SK-N-SH (cell line): ENCODE measurements around the gene SEZ6L. TPM values are rescaled to one million over a fixed set of nuclear protein-coding genes. Genes with fewer than 3 reads are reported as not detected.

Experiments used
- CTCF ChIA-PET: fragments of 300-600, 350-600 bp; formaldehyde crosslinking; extraction: SDS; loops from one replicate; lab custom pipeline; 2021; lab: Yijun Ruan, JAX
- POLR2A ChIA-PET: fragments of 350-600 bp; sonication (Branson Sonifier 250); formaldehyde crosslinking; extraction: SDS; loops from one replicate; lab custom pipeline; 2020; ENCODE audit warnings: antibody characterized with exemption, inconsistent platforms; lab: Yijun Ruan, JAX
- DNase-seq: peaks from one replicate; pipeline ENCODE4 v3.0.0; 2012
- H2AFZ ChIP-seq: fragments of 200-600 bp; sonication (generic); 2 replicates; pipeline ENCODE4 v1.8.1; 2016; ENCODE audit warnings: antibody characterized with exemption, mild to moderate bottlenecking, low read depth
- H3F3A ChIP-seq: fragments of 200-600 bp; sonication (generic); replicated peaks from 2 replicates; pipeline ENCODE3; 2016; ENCODE audit warnings: antibody characterized with exemption, mild to moderate bottlenecking; ENCODE audit not compliant: insufficient read depth
- H3K27ac ChIP-seq, 2 experiments: fragments of 200-500 bp in 1 of 2; fragments of 200-600 bp in 1 of 2; sonication (Bioruptor generic) in 1 of 2; sonication (generic), shearing (Covaris generic) in 1 of 2; 2 replicates each; pipeline versions ENCODE4 v1.5.1 to v1.6.1; 2014 to 2016; ENCODE audit warnings: low read depth in 2 of 2, inconsistent platforms in 1 of 2, low read length in 1 of 2, mild to moderate bottlenecking in 1 of 2, mixed read lengths in 1 of 2
- H3K27me3 ChIP-seq: fragments of 200-600 bp; sonication (generic), shearing (Covaris generic); 2 replicates; pipeline ENCODE4 v1.6.1; 2016; ENCODE audit warnings: mixed run types; ENCODE audit not compliant: insufficient read depth
- H3K36me3 ChIP-seq, 2 experiments: fragments of 200-500 bp in 1 of 2; fragments of 200-600 bp in 1 of 2; sonication (Bioruptor generic) in 1 of 2; sonication (generic) in 1 of 2; replicated peaks in 1 of 2; 2 replicates each; pipeline versions ENCODE3 to v1.5.1; 2014 to 2016; ENCODE audit warnings: low read length in 1 of 2, mild to moderate bottlenecking in 1 of 2; ENCODE audit not compliant: insufficient read depth in 2 of 2, control insufficient read depth in 1 of 2
- H3K4me1 ChIP-seq, 2 experiments: fragments of 200-500 bp in 1 of 2; fragments of 200-600 bp in 1 of 2; sonication (Bioruptor generic) in 1 of 2; sonication (generic), shearing (Covaris generic) in 1 of 2; 2 replicates each; pipeline versions ENCODE4 v1.5.1 to v1.6.1; 2014 to 2016; ENCODE audit warnings: low read depth in 1 of 2, low read length in 1 of 2, mixed run types in 1 of 2; ENCODE audit not compliant: insufficient read depth in 2 of 2, control insufficient read depth in 1 of 2
- H3K4me2 ChIP-seq: fragments of 200-600 bp; sonication (generic), shearing (Covaris generic); 2 replicates; pipeline ENCODE4 v1.6.1; 2017; ENCODE audit warnings: mixed run types
- H3K4me3 ChIP-seq, 2 experiments: fragments of 200-500 bp in 1 of 2; fragments of 200-600 bp in 1 of 2; sonication (Bioruptor generic) in 1 of 2; sonication (generic), shearing (Covaris generic) in 1 of 2; 2 replicates each; pipeline versions ENCODE4 v1.5.1 to v1.8.1; 2014 to 2016; ENCODE audit warnings: low read depth in 2 of 2, inconsistent platforms in 1 of 2, low read length in 1 of 2, mild to moderate bottlenecking in 1 of 2, mixed read lengths in 1 of 2, moderate library complexity in 1 of 2
- H3K79me2 ChIP-seq: fragments of 200-600 bp; sonication (generic); 2 replicates; pipeline ENCODE4 v1.8.1; 2017; ENCODE audit warnings: mild to moderate bottlenecking; ENCODE audit not compliant: insufficient read depth
- H3K9ac ChIP-seq: fragments of 200-600 bp; sonication (generic); 2 replicates; pipeline ENCODE4 v1.6.1; 2017; ENCODE audit warnings: mixed run types
- H3K9me2 ChIP-seq: fragments of 200-600 bp; sonication (generic); 2 replicates; pipeline ENCODE4 v1.6.1; 2017; ENCODE audit warnings: mixed run types
- H3K9me3 ChIP-seq: fragments of 200-600 bp; sonication (generic); 2 replicates; pipeline ENCODE4 v1.6.1; 2017; ENCODE audit warnings: mixed run types, mild to moderate bottlenecking, moderate library complexity
- H4K20me1 ChIP-seq: fragments of 200-600 bp; sonication (generic); 2 replicates; pipeline ENCODE4 v1.6.1; 2017; ENCODE audit warnings: mild to moderate bottlenecking, mixed run types; ENCODE audit not compliant: insufficient read depth
- EZH2phosphoT487 ChIP-seq: fragments of 200-600 bp; sonication (generic); IDR thresholded peaks from 2 replicates; pipeline ENCODE4 v1.6.1; 2017; ENCODE audit warnings: low read depth, mixed run types, mild to moderate bottlenecking, antibody characterized with exemption, moderate library complexity, borderline replicate concordance
- FOSL2 ChIP-seq: IDR thresholded peaks from 2 replicates; pipeline ENCODE4 v1.4.0; 2012; ENCODE audit warnings: low read depth, mild to moderate bottlenecking, moderate library complexity, borderline replicate concordance
- FOXM1 ChIP-seq: IDR thresholded peaks from 2 replicates; pipeline ENCODE4 v1.4.0; 2012; ENCODE audit warnings: low read depth, mild to moderate bottlenecking
- GATA2 ChIP-seq: sonication (generic); formaldehyde crosslinking; IDR thresholded peaks from 2 replicates; pipeline ENCODE4 v1.5.0; 2020; ENCODE audit warnings: mild to moderate bottlenecking, missing genetic modification reagents
- NRF1 ChIP-seq: IDR thresholded peaks from 2 replicates; pipeline ENCODE4 v1.6.1; 2012; ENCODE audit warnings: low read depth, mild to moderate bottlenecking, low read length
- PBX3 ChIP-seq: IDR thresholded peaks from 2 replicates; pipeline ENCODE4; 2012
- POLR2AphosphoS5 ChIP-seq: IDR thresholded peaks from 2 replicates; pipeline ENCODE4 v1.6.1; 2012; ENCODE audit warnings: low read depth, low read length
- RAD21 ChIP-seq: IDR thresholded peaks from 2 replicates; pipeline ENCODE4 v1.6.1; 2012; ENCODE audit warnings: mild to moderate bottlenecking, low read length
- RCOR1 ChIP-seq: fragments of 150-350 bp; IDR thresholded peaks from 2 replicates; pipeline ENCODE4 v1.6.1; 2017; ENCODE audit warnings: antibody characterized with exemption, low read length
- SIN3A ChIP-seq: IDR thresholded peaks from 2 replicates; pipeline ENCODE4 v1.6.1; 2012; ENCODE audit warnings: low read depth, mild to moderate bottlenecking, low read length, moderate library complexity, borderline replicate concordance
- TCF12 ChIP-seq: IDR thresholded peaks from 2 replicates; pipeline ENCODE4 v1.4.0; 2012
- USF1 ChIP-seq: IDR thresholded peaks from 2 replicates; pipeline ENCODE4 v1.4.0; 2012; ENCODE audit warnings: low read depth, borderline replicate concordance
- USF2 ChIP-seq: fragments of 150-350 bp; IDR thresholded peaks from 2 replicates; pipeline ENCODE4 v1.6.1; 2017; ENCODE audit warnings: antibody characterized with exemption, low read length, low read depth, borderline replicate concordance
- ZBTB33 ChIP-seq: IDR thresholded peaks from 2 replicates; pipeline ENCODE4 v1.4.0; 2012; ENCODE audit warnings: low read depth, borderline replicate concordance
- WGBS: methylation state at CpG from one replicate; pipeline ENCODE4 v1.1.6; 2017; ENCODE audit warnings: low lambda C conversion rate; 5-methylcytosine and 5-hydroxymethylcytosine counted together
- polyA plus RNA-seq, 3 experiments: library from polyadenylated mRNA; depleted of rRNA; stranded (reverse); fragments of >200 nt; gene quantifications; 2 replicates each; pipeline ENCODE4 v1.2.3, GENCODE V29; 2012

The SEZ6L gene
- polyA plus RNA-seq, 1 of the 3 experiments (the other 2 are of a cell fraction) = 0.10 TPM

GRCh38 chr22:26399289-26399688 lies 230.0 kb downstream of the SEZ6L start:
- H3K4me2 ChIP-seq = no peak overlapping the region
- peak overlapping the region; percentile 42; the same call in 1 of the 2 replicates for H2AFZ ChIP-seq
- no peak overlapping the region for H3K9ac ChIP-seq
- WGBS = 25% methylated on average over 1 of the region's 1 CpG
- no peaks in the 10 kb centered on the region for H3K36me3 ChIP-seq
- no peaks in the 10 kb centered on the region for H4K20me1 ChIP-seq
- 0 out of 4 replicates have a peak, but pooled peaks cover 0 to 4% of the 10 kb centered on the region in 2 experiments for H3K4me1 ChIP-seq
- H3K9me2 ChIP-seq = no peaks in the 10 kb centered on the region
- no peaks in the 10 kb centered on the region; the same call in 1 of the 2 replicates for H3K27me3 ChIP-seq
- CTCF ChIA-PET = interaction anchor here (0.5 to 7.3 kb wide), 13 partner anchors 16 to 1152 kb away, joined by 3 to 83 read pairs (median 3); no protein-coding TSS in a partner anchor
- no peak overlapping the region for H3K27ac ChIP-seq
- DNase-seq = no peak
- POLR2A ChIA-PET = no interaction called here
- H3K79me2 ChIP-seq = no peaks in the 10 kb centered on the region
- TF ChIP-seq SIN3A (no peak), USF1 (peak; percentile 69)
- H3K9me3 ChIP-seq = no peaks in the 10 kb centered on the region
- no peaks in the 10 kb centered on the region for H3F3A ChIP-seq
- H3K4me3 ChIP-seq = no peak overlapping the region

- no peak overlapping the region for H3K4me3 ChIP-seq
- no peak for TF ChIP-seq POLR2AphosphoS5
- no peak for TF ChIP-seq NRF1
- no peak for TF ChIP-seq USF2
- no peak for TF ChIP-seq EZH2phosphoT487
- no peak for TF ChIP-seq ZBTB33
- no peak for TF ChIP-seq PBX3
- no peak for TF ChIP-seq FOSL2
- TF ChIP-seq TCF12 = no peak
- no peak for TF ChIP-seq USF1
- TF ChIP-seq RAD21 = no peak
- TF ChIP-seq GATA2 = no peak
- TF ChIP-seq FOXM1 = no peak
- TF ChIP-seq RCOR1 = no peak
- no peak overlapping the region for H3K9ac ChIP-seq
- H3K4me1 ChIP-seq = peaks cover 4 to 7% of the 10 kb centered on the region in 2 experiments; a peak in 1 of 4 replicates
- H3F3A ChIP-seq = no peaks in the 10 kb centered on the region
- no peaks in the 10 kb centered on the region for H4K20me1 ChIP-seq
- H3K27ac ChIP-seq = no peak overlapping the region
- H2AFZ ChIP-seq = no peak overlapping the region
- H3K9me3 ChIP-seq = no peaks in the 10 kb centered on the region
- no peaks in the 10 kb centered on the region for H3K36me3 ChIP-seq
- no peaks in the 10 kb centered on the region for H3K9me2 ChIP-seq
- no peak overlapping the region for H3K4me2 ChIP-seq
- DNase-seq = no peak
- CTCF ChIA-PET = interaction anchor here (1.2 to 7.3 kb wide), 3 partner anchors 60 to 101 kb away, joined by 3 to 62 read pairs (median 3); no protein-coding TSS in a partner anchor
- no peaks in the 10 kb centered on the region; the same call in 1 of the 2 replicates for H3K27me3 ChIP-seq
- POLR2A ChIA-PET = interaction anchor here (0.7 kb wide), 1 partner anchor 101 kb away, joined by 3 read pairs; no protein-coding TSS in a partner anchor
- H3K79me2 ChIP-seq = no peaks in the 10 kb centered on the region
- 64% methylated on average over 5 of the region's 5 CpGs for WGBS
Observed at GRCh38 chr22:26401726-26402125, 232.5 kb downstream of the SEZ6L start.
